GM23338 (cell line): ENCODE data around the gene TMEM255B. TPM values are rescaled to one million over a fixed set of nuclear protein-coding genes. Genes with fewer than 3 reads are reported as not detected.

Experiments
- ATAC-seq: fragments of 200-7000 bp; cut with Tn5 transposase; 3 replicates; pipeline ENCODE4 v1.9.1; 2020
- DNase-seq: peaks from one replicate; pipeline ENCODE4 v3.0.0-alpha.2; 2015; ENCODE audit warnings: low spot score
- H2AFZ ChIP-seq: fragments of 200-600 bp; sonication (generic); 2 replicates; pipeline ENCODE4 v1.8.0; 2016; ENCODE audit warnings: antibody characterized with exemption, mild to moderate bottlenecking, moderate library complexity
- H3F3A ChIP-seq: fragments of 200-600 bp; sonication (generic); replicated peaks from 2 replicates; pipeline ENCODE4 v1.8.0; 2017; ENCODE audit warnings: antibody characterized with exemption, mixed run types, low read depth
- H3K27ac ChIP-seq: fragments of 200-600 bp; sonication (generic); 2 replicates; pipeline ENCODE4 v1.6.1; 2016; ENCODE audit warnings: low read depth
- H3K27me3 ChIP-seq: fragments of 200-600 bp; sonication (generic); 2 replicates; pipeline ENCODE4 v1.8.0; 2016; ENCODE audit warnings: mild to moderate bottlenecking, mixed run types, moderate library complexity; ENCODE audit not compliant: insufficient read depth
- H3K36me3 ChIP-seq: fragments of 200-600 bp; sonication (generic); 2 replicates; pipeline ENCODE4 v1.8.0; 2016; ENCODE audit warnings: mild to moderate bottlenecking; ENCODE audit not compliant: insufficient read depth
- H3K4me1 ChIP-seq: fragments of 200-600 bp; sonication (generic); 2 replicates; pipeline ENCODE4 v1.8.0; 2016; ENCODE audit warnings: mild to moderate bottlenecking, moderate library complexity; ENCODE audit not compliant: insufficient read depth
- H3K4me2 ChIP-seq: fragments of 200-600 bp; sonication (generic); 2 replicates; pipeline ENCODE4 v1.7.1; 2017; ENCODE audit warnings: mixed run types
- H3K4me3 ChIP-seq: fragments of 200-600 bp; sonication (generic); 2 replicates; pipeline ENCODE4 v1.6.1; 2016; ENCODE audit warnings: mixed run types
- H3K79me2 ChIP-seq: fragments of 200-600 bp; sonication (generic); replicated peaks from 2 replicates; pipeline ENCODE4 v1.8.0; 2017; ENCODE audit warnings: mild to moderate bottlenecking; ENCODE audit not compliant: insufficient read depth
- H3K9me2 ChIP-seq: fragments of 200-600 bp; sonication (generic); 2 replicates; pipeline ENCODE4 v1.8.0; 2017; ENCODE audit not compliant: insufficient read depth
- H4K20me1 ChIP-seq: fragments of 200-600 bp; sonication (generic); replicated peaks from 2 replicates; pipeline ENCODE4 v1.8.0; 2017; ENCODE audit warnings: mild to moderate bottlenecking; ENCODE audit not compliant: insufficient read depth
- H3K27ac Mint-ChIP-seq: 2 replicates; pipeline ENCODE4 v1.8.0; 2020; ENCODE audit warnings: inconsistent platforms, mild to moderate bottlenecking, moderate library complexity, mixed read lengths
- H3K27me3 Mint-ChIP-seq: 3 replicates; pipeline ENCODE4 v1.8.0; 2022; ENCODE audit warnings: low read depth, mild to moderate bottlenecking, moderate library complexity, mixed read lengths, inconsistent platforms; ENCODE audit not compliant: insufficient read depth, poor library complexity
- H3K36me3 Mint-ChIP-seq: 3 replicates; pipeline ENCODE4 v1.8.0; 2021; ENCODE audit warnings: low read depth, mild to moderate bottlenecking, inconsistent platforms, moderate library complexity, mixed read lengths
- H3K4me1 Mint-ChIP-seq: 3 replicates; pipeline ENCODE4 v1.8.0; 2020; ENCODE audit warnings: mild to moderate bottlenecking, inconsistent platforms, mixed read lengths
- H3K4me3 Mint-ChIP-seq: 3 replicates; pipeline ENCODE4 v1.8.0; 2021; ENCODE audit warnings: moderate library complexity, mild to moderate bottlenecking, inconsistent platforms, mixed read lengths
- H3K9me3 Mint-ChIP-seq: 3 replicates; pipeline ENCODE4 v1.8.0; 2020; ENCODE audit warnings: moderate library complexity, mild to moderate bottlenecking, inconsistent platforms, mixed read lengths
- CTCF ChIP-seq, 2 experiments: fragments of 200-600 bp in 1 of 2; sonication (generic) in 1 of 2; conservative IDR thresholded peaks; 2 replicates each; pipeline versions ENCODE4 v1.5.1 to v1.6.1; 2016 to 2017; ENCODE audit warnings: antibody characterized with exemption in 2 of 2, low read depth in 2 of 2, mild to moderate bottlenecking in 2 of 2, moderate library complexity in 1 of 2
- ETS1 ChIP-seq: IDR thresholded peaks from 2 replicates; pipeline ENCODE4 v1.6.1; 2016; ENCODE audit warnings: antibody characterized with exemption
- EZH2 ChIP-seq: fragments of 200-600 bp; sonication (generic); IDR thresholded peaks from one replicate; pipeline ENCODE4 v1.8.0; 2017; ENCODE audit warnings: antibody characterized with exemption, mild to moderate bottlenecking, low read depth; ENCODE audit not compliant: unreplicated experiment
- JUNB ChIP-seq: IDR thresholded peaks from one replicate; pipeline ENCODE4 v1.6.1; 2016; ENCODE audit warnings: antibody characterized with exemption; ENCODE audit not compliant: unreplicated experiment
- ZNF114 ChIP-seq: fragments of 250-450 bp; sonication (Bioruptor Pico); IDR thresholded peaks from 2 replicates; pipeline ENCODE4 v1.5.0; 2020; ENCODE audit warnings: mild to moderate bottlenecking, moderate library complexity
- ZNF462 ChIP-seq: fragments of 250-450 bp; sonication (Bioruptor Pico); IDR thresholded peaks from 2 replicates; pipeline ENCODE4 v1.5.0; 2020; ENCODE audit warnings: mild to moderate bottlenecking, moderate library complexity
- polyA plus RNA-seq: library from polyadenylated mRNA; unstranded; fragments of >200 nt; fragmentation: Nextera tagmentation; extraction: Ambion mirVana; gene quantifications from 2 replicates; pipeline ENCODE4 v1.2.1, GENCODE V29; 2016
- total RNA-seq: library from RNA; depleted of rRNA; stranded (reverse); fragments of >200 nt; shearing (Covaris generic); gene quantifications from 2 replicates; pipeline ENCODE4 v1.2.3, GENCODE V29; 2014

TMEM255B gene
- total and polyA plus RNA-seq, 2 experiments from 2014 or later, result 0.69 to 4.4 TPM

- no peak for TF ChIP-seq ZNF462 (CRISPR knock-in tag)
These were observed 24.3 kb downstream of the TMEM255B start (continued) for GRCh38 chr13:113783200-113783881.

- H3K9me2 ChIP-seq, result no peaks in the 10 kb centered on the region
- no peak overlapping the region for H3K4me2 ChIP-seq
- H3K4me3 ChIP-seq, result no peak overlapping the region
- no peaks in the 10 kb centered on the region for H3K4me1 ChIP-seq
- peaks cover 21% of the 10 kb centered on the region for H3K9me3 Mint-ChIP-seq
- peaks cover 10% of the 10 kb centered on the region for H3K27me3 Mint-ChIP-seq
- no peak for ATAC-seq
- no peak overlapping the region for H3K4me3 Mint-ChIP-seq
- H3K27ac Mint-ChIP-seq, result no peak overlapping the region
- H3K4me1 Mint-ChIP-seq, result peaks cover 9% of the 10 kb centered on the region; the same call in 2 of the 3 replicates
- H3K27ac ChIP-seq, result no peak overlapping the region
- no peaks in the 10 kb centered on the region for H3F3A ChIP-seq
- H3K27me3 ChIP-seq, result no peaks in the 10 kb centered on the region
- H3K36me3 Mint-ChIP-seq, result peaks cover 19% of the 10 kb centered on the region
- H3K36me3 ChIP-seq, result no peaks in the 10 kb centered on the region
- no peak for DNase-seq
- no peaks in the 10 kb centered on the region for H4K20me1 ChIP-seq
- H3K79me2 ChIP-seq, result no peaks in the 10 kb centered on the region
- no peak overlapping the region for H2AFZ ChIP-seq
- TF ChIP-seq CTCF (conservative IDR thresholded peaks at IDR 0.05; ENCODE audit: low read depth in 2 of 2) (no peak), ZNF114 (no peak), EZH2 (no peak), ETS1 (no peak), JUNB (no peak)
These were observed 25.1 kb downstream of the TMEM255B start for GRCh38 chr13:113783966-113784644.
